HG03280 (cell line): ENCODE data around the gene CBX6.
"Not testable (repeated sequence)": the region's sequence is repeated elsewhere in the genome, so short reads cannot be mapped to it uniquely, and the experiment has no call there.

ENCODE experiments used
- ATAC-seq: cut with Tn5 transposase; IDR thresholded peaks from one replicate; pipeline ENCODE4 v1.9.1; 2021; ENCODE audit warnings: mild to moderate bottlenecking, moderate library complexity; ENCODE audit not compliant: unreplicated experiment

Gene CBX6

DNA sequence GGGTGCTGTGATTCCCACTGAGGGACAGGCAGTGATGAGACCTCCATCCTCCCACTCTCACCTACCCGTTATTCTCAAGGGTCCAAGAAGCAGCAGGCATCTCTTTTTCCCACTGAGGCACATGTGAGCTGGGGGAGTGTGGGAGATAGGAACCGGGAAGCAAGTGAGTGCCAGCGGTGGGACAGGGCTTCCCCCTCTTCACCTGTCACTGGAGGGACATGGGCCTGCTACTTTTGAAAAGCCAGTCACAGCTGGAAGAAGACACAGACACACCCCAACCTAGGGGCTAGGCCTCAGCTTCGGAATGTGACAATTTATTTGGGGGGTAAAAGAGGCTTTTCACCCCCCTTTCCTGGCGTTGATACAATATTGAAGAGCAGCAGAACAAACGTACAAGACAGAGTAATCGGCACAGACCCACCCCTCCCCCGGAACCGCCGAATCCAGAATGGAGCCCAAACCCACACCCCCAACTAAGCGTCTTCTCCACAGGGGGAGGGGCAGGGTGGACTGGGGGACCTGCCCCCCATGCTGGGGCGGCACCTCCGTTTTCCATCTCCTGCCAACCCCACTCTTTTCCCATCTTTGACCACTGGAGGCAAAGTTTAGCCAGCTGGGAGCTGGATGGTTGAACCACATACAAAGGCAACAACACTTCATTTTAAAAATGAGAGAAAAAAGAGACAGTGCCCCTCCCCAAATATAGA is 10.7 kb downstream of the CBX6 start:
- no peak for ATAC-seq

DNA sequence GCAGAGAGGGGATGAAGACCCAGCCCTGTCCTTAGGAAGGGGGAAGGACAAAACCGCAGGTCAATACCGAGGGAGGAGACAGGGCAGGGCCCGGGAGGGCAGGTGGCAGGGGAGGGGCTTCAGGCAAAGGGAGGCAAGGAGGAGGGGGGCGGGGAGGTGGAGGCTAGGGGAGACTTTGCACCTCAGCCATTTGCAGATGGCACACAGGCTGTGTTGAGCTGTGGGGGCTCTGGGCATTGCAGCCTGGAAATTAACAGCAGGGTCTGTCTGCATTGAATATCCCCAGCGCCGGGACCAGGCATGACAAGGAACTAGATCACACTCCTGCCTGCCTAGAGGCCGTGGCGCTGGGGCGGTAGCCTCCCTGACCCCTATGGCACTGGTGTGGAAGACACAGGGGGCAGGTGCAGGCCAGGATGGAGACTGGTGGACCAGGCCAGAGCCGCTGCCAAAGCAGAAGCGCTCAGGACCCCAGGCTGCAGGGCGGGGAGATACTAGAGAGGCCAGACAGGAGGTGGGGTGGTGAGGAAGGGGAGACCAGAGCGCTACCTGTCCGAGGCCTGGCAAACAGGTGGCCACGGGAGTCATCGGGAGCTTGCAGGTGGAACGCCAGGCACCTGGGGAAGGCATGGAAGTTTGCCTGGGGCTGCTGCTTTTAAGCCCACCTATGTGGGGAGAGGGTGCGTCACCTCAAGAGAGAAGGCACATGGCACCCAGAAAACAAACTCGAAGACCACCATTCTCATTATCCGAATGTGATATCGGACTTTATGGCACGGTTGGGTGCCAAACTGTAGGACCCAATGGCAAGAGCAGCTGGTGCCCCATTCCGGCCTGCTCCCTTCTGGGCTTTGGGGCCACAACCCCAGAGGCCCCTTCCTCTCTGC is 11.5 kb downstream of the CBX6 start:
- ATAC-seq: no peak

DNA sequence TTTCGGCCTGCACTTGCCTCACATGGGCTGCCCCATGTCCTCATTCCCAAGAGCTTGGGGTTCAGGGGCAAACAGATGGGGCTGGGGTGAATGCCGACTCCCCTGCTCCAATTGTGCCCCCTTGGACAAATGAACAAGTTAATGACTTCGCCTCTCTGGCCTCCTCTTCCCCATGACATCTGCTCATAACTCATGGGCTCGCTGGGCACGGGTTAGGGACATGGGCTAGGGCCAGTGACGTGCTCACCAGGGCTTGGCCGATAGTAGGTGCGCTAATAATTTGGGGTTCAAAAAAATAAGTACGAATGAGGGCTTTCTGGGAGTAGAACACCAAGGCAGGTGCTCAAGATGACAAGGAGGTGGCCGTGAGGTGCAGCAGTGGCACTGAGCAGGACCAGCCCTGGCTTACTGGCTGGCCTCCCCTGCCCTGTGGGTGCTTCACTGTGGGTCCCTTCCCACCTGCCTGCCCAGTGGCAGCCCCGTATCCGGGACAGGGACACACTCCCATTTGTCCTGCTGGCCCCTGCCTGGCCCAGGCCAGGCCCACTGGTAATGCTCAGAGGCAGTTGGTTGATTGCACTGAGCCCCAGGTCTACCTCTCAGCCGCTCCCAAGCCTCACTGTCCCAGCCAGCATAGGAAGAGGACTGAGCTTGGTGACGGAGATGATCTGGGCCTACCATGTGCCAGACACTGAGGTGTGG is 12.3 kb downstream of the CBX6 start:
- ATAC-seq: no peak

DNA sequence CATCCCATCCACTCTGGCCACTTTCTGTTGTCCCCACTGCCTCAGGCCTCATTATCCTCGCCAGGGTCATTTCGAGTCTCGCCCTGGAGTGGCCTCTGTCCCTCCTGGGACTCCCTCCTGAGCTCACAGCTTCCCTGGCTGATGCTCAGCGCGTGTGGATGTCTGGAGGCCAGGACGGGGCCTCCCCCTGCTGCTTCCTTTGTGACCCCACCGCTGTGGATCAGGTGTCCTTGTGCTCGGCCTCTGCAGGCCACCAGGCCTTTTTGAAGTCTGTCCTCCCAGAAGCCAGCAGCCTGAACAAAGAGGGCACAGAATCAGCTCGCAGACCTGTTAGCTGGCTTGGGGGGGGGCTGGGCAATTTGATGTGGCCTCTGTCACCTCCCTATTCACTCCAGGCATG is 13.5 kb downstream of the CBX6 start:
- no peak for ATAC-seq

DNA sequence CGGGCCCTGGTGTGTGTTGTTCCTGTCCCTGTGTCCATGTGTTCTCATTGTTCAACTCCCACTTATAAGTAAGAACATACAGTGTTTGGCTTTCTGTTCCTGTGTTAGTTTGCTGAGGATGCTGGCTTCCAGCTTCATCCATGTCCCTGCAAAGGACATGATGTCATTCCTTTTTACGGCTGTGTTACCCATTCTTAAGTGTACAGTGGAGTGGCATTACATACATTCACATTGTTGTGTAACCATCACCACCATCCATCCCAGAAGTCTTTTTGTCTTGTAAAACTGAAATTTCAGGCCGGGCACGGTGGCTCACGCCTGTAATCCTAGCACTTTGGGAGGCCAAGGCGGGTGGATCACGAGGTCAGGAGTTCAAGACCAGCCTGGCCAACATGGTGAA is 17.5 kb downstream of the CBX6 start:
- not testable (repeated sequence) for ATAC-seq

DNA sequence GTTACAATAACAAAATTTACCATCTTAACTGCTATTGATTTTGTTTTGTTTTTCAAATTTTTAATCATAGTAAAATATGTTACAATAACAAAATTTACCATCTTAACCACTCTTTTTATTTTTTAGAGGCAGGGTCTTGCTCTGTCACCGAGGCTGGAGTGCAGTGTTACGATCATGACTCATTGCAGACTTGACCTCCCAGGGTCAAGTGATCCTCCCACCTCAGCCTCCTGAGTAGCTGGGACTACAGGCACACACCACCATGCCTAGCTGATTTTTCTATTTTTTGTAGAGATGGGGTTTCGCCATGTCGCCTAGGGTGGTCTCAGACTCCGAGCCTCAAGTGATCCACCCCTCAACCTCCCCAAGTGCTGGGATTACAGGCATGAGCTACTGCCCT is 18.1 kb downstream of the CBX6 start:
- not testable (repeated sequence) for ATAC-seq

DNA sequence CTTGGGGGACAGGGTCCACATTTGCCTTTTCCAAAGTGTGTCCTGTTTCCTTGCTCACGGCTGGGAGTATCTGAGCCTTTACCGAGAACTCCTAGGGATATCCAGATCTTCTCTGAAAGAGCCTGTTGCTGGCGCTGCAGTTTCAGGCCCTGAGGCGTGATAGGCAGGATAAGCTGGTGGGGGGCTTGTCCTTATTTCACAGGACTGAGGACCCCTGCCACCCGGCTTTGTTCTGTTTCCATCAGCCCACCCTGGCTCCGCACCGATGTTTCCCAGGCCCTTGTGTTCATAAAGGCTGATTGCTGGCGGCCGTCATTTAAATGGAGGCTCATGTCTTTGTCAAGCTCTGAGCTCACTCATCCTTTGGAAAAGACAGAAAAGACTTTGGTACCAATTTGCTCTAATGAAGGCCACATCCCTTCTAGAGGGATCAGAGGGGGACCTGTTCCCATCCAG is 18.8 kb downstream of the CBX6 start:
- ATAC-seq: no peak

DNA sequence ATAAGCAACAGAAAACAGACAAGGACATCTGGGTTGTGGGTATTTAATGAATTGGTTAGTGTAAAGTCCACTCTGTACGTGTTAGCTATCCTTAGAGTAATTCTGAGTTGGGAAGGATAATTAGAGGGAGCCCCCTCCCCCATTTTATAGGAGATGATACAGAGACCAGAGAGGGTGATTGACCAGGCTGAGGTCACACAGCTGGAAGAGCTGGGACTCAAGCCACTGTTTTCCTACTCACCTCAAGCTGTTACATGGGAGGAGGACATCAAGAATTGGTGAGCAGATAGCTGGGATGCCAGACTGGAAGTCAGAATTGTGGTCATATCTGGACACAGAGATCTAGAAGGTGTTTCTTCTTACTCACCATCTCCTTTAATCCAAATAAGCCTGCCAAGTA is 19.5 kb downstream of the CBX6 start:
- ATAC-seq: no peak

DNA sequence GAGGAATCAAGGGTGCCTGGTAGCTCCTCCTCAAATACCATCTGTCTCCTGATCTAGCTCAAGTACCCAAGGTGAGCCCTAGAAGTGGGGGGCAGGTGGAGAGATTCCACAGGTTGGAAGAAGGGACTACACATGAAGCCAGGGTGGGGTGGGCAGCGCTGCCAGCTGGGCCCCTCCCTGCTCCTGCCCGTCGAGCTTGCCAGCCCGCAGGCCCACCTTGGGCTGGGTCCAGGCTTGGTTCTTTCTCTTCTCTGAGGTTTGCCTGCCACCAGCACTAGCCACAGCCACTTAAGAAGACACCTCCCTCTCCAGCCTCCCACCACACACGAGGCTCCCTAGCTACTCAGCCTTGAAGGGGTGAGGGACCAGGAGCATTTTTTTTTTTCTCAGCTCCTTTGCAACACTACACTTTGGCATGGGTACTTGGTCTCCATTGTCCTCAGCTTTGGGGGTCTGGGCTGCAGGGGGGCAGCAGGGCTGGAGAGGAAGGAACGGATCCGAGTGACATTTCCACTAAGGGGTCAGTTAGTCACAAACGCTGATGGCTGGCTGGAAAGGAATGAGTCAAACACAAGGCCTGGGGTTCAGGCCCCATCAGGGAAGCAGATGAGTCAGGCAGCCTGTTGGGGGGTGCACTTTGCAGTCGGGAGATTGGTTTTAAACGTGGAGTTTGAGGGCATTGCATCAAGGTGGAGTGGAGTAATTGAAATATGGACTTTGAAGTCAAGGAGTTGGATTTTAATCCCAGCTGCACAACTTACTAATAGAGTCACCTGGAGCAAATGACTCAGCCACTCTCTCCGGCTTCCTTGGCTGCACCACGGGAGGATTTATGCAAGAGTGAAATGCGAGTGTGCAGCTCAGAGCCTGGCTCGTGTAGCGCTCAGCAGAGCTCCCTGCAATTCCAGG is 20.8 kb downstream of the CBX6 start:
- no peak for ATAC-seq

DNA sequence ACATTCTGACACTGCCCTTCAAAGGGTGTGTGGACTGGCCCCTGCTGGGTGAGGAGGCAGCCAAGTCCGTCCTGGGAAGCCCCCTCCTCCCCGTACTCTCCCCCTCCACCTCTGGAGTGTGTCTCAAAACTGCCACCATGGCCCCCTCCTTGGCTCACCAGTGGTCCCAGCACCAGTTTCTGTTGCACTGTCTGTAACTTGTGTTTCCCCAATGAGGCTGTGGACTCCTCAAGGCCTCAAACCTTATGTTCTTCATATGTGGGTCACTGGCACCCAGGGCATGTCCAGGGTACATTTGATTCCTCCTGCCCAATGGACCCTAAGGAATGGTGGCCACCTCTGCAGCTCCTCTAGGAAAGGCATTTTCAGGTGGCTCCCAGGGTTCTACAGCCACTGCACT is 21.6 kb downstream of the CBX6 start:
- ATAC-seq: no peak

DNA sequence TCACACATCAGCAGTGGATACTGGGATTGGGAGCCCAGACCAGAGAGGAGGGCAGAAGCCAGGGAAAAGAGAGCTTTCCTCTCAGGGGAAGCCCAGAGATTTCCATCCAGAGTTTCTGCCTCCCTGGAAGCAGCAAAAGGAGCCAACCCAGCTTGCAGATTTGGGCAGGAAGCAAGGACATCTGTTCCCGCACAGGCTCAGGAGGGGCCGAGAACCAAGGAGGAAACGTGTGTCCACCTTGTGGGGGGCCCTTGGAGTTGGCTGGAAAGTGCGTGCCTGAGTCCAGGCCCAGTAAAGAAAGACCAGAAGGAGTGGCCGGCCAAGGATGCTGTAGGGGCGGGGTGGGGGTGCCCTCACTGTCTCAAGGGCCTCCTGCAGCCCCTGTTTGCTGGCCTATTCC is 22.2 kb downstream of the CBX6 start:
- ATAC-seq: no peak

DNA sequence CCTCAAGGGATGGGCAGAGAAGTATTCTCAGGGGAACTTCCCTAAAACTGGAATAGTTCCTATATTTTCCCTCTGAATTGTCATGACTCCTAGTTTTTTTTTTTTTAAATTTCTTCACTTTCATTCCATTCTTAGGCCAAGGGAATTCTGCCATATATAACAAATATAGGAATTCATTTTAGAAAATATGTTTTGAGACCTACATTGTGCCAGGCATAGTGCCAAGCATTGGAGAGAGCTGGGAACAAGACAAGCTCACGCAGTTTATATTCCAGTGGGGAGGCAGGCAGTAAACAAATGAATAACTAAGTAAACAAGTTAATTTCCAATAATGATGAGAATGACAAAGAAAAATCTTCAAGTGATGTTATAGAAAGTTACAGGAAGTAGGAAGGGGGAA is 25.6 kb downstream of the CBX6 start:
- no peak for ATAC-seq

DNA sequence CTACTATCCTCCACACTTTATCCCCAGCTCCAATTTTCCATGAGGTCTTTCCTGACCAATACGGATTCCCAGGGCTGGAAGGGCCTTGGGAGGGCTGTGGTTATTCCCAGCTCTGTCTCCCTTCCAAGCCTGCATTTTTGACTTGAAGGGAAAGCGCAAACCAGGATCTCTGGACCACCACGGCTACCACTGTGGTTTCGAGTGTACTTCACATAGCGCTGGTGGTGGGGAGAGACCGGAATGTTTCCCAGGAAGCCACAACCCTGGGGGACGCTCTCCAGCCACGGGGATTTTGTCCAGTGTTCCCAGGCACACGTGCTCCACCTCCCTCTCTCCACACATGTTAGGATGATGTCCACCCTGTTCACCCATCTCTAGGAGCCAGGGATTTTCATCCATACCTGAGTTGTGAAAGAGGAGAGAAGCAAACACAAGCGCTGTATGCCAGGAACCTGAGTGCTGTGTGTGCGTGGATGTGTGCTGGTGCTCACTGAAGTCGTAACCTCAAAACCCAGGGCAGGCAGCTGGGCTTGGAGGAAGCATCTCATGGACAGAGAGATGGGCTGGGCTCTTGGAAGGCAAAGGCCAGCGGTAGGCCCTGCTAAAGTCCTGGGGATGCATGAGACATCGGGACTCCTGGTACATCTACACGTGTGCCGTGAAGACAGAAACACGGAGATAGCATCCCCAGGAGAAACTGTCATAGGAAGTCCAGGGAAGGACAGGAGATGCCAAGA is 26.8 kb downstream of the CBX6 start:
- no peak for ATAC-seq

DNA sequence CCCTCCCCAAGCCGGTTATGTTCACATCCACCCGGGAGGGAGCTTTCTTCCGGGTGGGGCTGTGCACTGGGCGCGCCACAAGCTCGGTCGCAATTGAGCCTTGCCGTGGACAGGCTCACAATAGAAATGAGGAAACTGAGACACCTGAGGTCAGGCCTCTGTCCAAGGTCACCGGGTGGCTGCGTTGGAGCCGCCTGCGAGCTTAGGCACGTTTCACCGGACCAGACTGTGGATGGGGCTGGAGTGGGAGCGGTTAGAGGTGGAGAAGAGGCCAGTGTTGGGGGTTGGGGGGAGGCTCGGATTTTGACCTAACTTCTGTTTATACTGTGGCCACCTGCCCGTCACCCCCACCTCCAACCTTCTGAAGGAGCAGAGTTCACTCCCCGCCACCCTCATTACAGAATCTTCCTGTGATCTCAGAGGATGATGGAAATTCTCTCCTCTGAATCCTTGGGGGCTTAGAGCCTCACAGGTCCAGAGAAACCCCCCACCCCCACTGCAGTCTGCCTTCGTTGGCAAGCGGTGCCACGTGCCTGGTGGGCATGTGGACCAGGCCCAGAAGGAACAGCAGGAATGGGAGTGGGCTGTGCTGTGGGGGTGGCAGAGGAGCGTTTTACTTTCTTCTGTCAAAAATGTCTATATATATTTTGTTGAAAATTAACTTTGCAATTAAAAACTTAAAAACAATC is 27.6 kb downstream of the CBX6 start:
- ATAC-seq: no peak

DNA sequence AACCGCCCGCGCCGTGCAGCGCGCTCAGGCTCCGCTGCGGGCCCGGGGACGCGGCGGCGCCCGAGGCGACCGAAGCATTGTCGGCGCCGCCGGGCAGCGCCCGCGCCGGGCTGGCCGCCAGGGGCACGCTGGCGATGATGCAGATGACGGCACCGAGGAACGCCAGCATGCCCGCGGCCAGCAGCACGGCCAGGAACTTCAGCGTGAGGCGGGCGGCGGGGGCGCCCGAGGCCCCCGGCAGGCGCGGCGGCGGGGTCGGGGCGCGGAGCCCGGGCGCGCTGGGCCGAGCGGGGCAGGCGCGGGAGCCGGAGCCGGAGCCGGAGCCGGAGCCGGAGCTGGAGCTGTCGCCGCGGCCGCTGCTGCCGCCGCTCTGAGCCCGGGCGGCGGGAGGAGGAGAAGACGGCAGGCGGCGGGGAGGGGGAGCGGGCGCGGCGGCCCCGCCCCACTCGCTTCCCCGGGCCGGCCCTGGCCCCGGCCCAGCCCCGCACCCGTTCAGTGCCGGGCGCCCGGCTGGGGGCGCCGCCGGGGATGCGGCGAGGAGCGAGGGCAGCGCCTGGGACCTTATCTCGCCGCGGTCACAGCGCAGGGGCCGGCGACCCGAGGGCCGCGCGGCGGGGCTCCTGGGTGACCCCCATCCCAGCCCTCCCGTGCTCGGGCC is 28.2 kb downstream of the CBX6 start, which contains the start of gene NPTXR:
Gene NPTXR, minus strand, starts transcription at position 372 of the 658 bp plus-strand sequence.
- no peak for ATAC-seq

DNA sequence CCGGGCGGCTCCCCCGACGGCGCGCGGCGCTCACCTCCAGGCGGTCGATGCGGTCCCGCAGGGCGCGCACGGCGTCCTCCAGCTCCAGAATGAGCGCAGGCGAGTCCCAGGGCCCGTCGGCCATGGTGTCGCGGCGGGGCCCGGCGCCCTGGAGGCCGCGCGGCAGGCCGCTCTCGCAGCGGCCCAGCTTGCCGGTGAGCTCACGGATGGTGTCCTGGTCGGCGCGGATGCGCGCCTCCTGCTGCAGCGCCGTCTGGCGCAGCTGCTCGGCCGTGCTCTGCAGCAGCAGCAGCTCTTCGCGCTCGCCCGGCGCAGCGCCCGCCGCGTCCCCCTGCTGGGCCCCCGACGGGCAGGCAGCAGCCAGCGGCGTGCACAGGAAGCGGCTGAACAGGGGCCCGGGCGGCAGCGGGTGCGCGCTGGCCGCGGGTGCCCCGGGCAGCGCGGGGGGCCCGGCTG is 28.8 kb downstream of the CBX6 start:
- ATAC-seq: no peak

DNA sequence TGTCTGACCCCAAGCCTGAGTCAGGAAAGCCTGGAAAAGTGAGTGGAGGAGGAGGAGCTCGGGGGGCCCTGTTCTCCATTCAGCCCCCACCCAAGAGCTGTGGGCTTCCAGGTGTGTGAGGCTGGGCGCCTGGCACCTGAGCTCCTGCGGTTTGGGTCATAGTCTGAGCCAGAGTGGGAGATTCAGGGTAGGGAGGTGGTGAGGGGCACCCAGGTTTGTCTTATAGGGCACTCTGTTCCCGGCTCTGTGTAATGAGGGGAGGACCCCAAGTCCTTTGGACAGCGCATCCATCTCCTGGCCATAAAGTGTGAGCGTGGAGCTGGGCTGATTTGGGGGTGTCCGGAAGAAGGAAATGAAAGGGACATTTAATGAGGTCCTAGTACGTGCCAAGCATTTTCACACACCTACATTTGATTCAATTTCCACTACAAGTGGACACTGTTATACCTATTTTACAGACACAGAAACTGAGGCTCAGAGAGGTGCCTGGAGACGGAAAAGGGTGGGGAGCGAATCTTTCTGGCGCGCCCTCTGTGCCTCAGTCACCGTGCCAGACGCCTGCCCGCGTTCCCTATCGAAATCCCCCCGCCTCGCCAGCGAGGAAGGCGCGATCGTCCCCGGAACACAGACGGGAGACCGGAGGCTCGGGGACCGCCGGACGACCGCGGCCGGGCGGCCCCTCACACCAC is 29.4 kb downstream of the CBX6 start:
- no peak for ATAC-seq

DNA sequence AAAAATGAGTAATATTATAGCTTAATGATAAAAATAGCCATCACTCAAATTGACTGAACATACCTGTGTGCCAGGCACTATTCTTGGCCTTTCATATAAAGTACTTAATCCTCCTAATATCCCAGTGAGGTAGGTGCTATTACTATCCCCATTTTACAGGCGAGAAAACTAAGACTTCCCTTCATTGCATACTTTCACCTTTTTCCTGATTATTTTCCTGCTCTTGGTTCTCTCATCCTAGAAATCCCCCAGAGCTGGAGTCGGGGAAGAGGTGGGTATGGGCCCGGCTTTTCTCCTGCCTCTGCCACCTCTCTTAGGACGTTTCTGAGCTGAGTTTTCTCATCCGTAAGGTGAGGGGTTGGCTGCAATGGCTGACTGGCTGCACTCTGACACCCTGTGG is 30.4 kb downstream of the CBX6 start:
- no peak for ATAC-seq
